SK-N-SH treated with all-trans-retinoic acid at 6 μM for 48 hours (cell line): ENCODE data around the gene RESP18.

ENCODE experiments used
- SNAI2 ChIP-seq: fragments of 250-450 bp; sonication (Bioruptor Pico); IDR thresholded peaks from 2 replicates; pipeline ENCODE4 v1.5.0; 2020; ENCODE audit warnings: mild to moderate bottlenecking, moderate library complexity
- TCF4 ChIP-seq: fragments of 250-450 bp; sonication (Bioruptor Pico); IDR thresholded peaks from 2 replicates; pipeline ENCODE4 v1.8.0; 2021; ENCODE audit warnings: mild to moderate bottlenecking, moderate library complexity, borderline replicate concordance
- ZC3H10 ChIP-seq: fragments of 250-450 bp; sonication (Bioruptor Pico); IDR thresholded peaks from 2 replicates; pipeline ENCODE4 v1.5.1; 2021; ENCODE audit warnings: mild to moderate bottlenecking, moderate library complexity
- ZFP30 ChIP-seq: fragments of 450-650 bp; formaldehyde crosslinking; IDR thresholded peaks from 2 replicates; pipeline ENCODE4 v1.5.0; 2022; ENCODE audit warnings: mild to moderate bottlenecking, moderate library complexity

GRCh38 chr2:219354582-219354981, 22.0 kb upstream of the RESP18 start:
- TF ChIP-seq ZC3H10 (CRISPR knock-in tag) (no peak), ZFP30 (CRISPR knock-in tag) (no peak), SNAI2 (no peak), TCF4 (CRISPR knock-in tag) (no peak)
